Stomach (tissue), 4 donors: ENCODE results near the gene NOXA1.

Experiments used
- CTCF ChIP-seq, 7 experiments: fragments of 450-650 bp in 4 of 7; fragments of 200-600 bp in 3 of 7; sonication (generic) in 3 of 7; IDR thresholded peaks; one replicate each; pipeline ENCODE4 v1.5.1; 2016 to 2019; ENCODE audit warnings: antibody characterized with exemption in 7 of 7, control low read depth in 2 of 7, mild to moderate bottlenecking in 1 of 7
- POLR2A ChIP-seq, 4 donors: fragments of 450-650 bp; IDR thresholded peaks; one replicate each; pipeline ENCODE4 v1.6.1; 2016; ENCODE audit warnings: antibody characterized with exemption in 4 of 4, control low read depth in 2 of 4, mild to moderate bottlenecking in 1 of 4, moderate library complexity in 1 of 4
- POLR2AphosphoS5 ChIP-seq, 3 donors: sonication (generic); formaldehyde crosslinking; IDR thresholded peaks; one replicate each; pipeline ENCODE4 v1.6.1; 2016; ENCODE audit warnings: antibody characterized with exemption in 3 of 3

- no peak for TF ChIP-seq CTCF (IDR thresholded peaks at IDR 0.05)
- TF ChIP-seq POLR2A (IDR thresholded peaks at IDR 0.05), result no peak
- no peak for TF ChIP-seq POLR2AphosphoS5 (IDR thresholded peaks at IDR 0.05)
These were observed 34.4 kb upstream of the NOXA1 start for GRCh38 chr9:137388589-137389427.
